Stimulated activated CD4-positive, alpha-beta T cell treated with anti-CD3 and anti-CD28 coated beads, TNF-alpha, amount 100 ng/mL, for 1 hour (primary cell): ENCODE measurements around the gene CDC45.
"Not testable (repeated sequence)": the region's sequence is repeated elsewhere in the genome, so short reads cannot be mapped to it uniquely, and the experiment has no call there.

ENCODE experiments used
- DNase-seq, 3 donors: peaks; one replicate each; pipeline ENCODE4 v3.0.0-alpha.2; 2020; ENCODE audit warnings: low read depth in 3 of 3, low spot score in 1 of 3

The CDC45 gene, protein sequence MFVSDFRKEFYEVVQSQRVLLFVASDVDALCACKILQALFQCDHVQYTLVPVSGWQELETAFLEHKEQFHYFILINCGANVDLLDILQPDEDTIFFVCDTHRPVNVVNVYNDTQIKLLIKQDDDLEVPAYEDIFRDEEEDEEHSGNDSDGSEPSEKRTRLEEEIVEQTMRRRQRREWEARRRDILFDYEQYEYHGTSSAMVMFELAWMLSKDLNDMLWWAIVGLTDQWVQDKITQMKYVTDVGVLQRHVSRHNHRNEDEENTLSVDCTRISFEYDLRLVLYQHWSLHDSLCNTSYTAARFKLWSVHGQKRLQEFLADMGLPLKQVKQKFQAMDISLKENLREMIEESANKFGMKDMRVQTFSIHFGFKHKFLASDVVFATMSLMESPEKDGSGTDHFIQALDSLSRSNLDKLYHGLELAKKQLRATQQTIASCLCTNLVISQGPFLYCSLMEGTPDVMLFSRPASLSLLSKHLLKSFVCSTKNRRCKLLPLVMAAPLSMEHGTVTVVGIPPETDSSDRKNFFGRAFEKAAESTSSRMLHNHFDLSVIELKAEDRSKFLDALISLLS

DNA sequence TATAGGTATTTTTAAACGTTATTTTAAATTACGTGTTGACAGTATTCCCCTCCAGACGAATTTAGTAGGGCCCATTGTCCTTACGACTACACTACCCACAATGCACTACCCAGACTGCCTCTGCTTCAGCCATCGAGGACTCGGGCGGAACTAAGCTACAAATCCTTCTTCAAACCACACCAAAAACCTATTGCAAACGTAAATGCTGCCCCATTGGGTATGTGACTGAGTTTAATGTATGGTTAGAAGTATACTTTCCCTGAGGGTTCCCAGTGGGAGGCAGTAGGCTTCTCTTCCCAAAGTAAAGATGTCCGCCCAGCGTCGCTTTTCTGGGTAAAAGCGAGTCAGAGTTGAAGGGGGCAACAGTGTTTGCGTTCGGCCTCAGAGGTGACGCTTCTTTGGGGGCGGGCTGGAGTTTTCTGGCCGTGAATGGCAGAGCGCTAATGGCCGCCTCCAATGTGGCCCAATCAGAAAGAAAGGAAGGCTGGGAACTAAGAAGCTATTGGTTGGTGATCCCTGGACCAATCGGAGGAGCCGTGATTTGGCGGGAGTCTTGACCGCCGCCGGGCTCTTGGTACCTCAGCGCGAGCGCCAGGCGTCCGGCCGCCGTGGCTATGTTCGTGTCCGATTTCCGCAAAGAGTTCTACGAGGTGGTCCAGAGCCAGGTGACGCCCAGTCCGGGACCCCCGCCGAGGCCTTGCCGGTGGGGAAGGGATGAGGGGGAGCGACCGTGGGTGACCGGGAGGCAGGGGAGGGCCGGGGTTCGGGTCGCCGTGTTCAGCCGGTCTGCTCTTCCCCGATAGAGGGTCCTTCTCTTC is at the start of gene CDC45:
TSS of gene CDC45 (plus strand) at position 566 of the 818 bp plus-strand sequence. CDS start at position 615, 49 bp downstream.
- peak; percentile 80 to 84 (median 82) for DNase-seq

DNA sequence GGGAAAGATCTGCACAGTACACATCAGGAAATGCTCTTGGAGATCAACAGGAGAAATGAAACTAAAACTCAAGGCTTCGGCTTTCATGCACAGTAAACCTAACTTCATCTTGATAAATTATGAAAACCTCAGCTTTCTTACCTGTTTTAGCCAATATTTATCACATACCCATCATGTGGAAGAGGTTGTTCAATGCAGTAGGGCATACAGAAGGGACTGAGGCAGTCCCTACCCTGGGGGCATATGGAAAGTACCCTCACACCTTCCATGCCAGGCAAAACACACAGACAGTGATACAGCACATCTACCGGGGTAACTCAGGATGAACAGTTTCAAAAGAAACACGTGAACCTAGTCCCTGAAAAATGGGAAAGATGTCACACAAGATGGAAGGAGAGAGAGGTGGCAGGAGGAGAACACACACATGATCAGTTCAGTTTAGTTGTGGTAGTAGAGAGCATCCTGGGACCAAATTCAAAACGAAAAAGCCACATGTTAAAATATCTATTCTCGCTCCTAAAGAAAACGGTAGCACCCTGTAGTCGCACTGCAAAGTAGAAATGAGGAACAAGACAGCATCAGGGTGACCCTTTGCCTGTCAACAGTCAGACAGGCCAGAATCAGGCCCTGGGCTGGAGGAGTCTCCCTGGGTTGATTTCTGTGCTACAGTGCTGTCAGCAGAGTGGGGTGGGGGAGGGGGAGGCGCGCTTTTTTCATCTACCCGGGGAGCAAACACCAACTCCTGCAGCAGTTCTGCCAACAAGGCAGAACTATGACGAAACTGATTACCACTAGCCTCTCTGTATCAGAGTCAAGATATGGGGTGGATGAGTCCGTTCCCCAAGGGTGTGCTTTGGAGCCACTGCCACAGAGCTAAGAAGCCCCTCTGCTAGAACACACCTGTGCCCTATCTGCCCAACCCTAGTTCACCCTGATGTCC is 49.5 kb upstream of the CDC45 start:
- no peak for DNase-seq

DNA sequence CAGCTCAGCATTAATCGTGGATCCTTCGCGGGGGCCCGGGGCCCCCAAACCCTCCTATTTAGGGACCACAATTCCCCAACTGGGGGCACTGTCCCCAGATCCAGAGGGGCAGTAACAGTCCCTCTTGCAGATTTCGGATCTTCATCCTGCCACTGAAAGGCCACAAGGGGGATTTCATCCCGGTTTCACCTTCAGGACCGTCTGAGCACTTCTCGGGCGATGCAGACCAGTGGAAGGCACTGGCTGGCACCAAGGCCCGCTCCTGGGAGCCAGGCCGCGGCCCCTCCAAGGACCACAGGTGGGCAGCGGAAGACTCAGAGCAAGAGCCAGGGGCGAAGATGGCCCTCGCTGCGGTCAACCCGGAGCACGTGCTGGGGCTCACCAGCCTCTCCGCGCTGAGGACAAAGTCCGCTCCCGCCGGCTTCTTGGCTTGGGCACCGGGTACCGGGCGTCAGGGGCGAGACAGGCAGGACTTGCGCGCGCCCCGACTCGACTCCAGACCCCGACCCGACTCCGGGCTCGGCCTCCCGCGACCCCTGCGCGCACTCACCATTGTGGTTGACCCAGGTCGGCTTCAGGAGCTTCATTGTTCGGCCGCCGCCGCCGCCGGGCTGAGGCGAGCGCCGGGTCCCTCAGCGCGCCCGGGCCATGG is 48.7 kb upstream of the CDC45 start:
- DNase-seq, result no peak

DNA sequence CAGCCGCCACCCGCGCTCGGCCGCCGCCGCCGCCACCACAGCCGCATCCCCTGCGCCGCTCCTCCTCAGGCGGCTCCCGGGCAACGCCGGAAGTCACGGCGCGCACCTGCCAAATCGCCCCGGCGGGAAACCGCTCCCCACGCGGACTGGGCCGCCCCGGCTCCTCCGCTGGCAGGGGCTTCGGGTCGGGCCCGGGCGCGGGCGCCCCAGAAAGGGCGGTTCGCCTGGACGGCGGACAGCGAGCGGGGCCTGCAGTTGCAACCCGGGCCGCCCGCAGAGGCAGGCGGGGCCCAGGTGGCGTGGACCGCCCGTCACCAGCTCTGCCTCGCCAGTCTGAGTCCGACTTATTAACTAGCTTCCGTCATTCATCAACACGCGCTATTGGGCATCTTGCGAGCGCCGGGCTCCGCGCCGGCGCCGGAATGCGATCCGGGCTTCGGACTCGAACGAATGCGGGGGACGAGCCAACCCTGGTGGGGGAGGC is 48.0 kb upstream of the CDC45 start, which contains the start of gene HIRA:
TSS of gene HIRA (minus strand) at position 85 of the 484 bp plus-strand sequence. CDS start 257 bp downstream, outside the sequence.
- DNase-seq, result peak; percentile 52 to 90 (median 66)

DNA sequence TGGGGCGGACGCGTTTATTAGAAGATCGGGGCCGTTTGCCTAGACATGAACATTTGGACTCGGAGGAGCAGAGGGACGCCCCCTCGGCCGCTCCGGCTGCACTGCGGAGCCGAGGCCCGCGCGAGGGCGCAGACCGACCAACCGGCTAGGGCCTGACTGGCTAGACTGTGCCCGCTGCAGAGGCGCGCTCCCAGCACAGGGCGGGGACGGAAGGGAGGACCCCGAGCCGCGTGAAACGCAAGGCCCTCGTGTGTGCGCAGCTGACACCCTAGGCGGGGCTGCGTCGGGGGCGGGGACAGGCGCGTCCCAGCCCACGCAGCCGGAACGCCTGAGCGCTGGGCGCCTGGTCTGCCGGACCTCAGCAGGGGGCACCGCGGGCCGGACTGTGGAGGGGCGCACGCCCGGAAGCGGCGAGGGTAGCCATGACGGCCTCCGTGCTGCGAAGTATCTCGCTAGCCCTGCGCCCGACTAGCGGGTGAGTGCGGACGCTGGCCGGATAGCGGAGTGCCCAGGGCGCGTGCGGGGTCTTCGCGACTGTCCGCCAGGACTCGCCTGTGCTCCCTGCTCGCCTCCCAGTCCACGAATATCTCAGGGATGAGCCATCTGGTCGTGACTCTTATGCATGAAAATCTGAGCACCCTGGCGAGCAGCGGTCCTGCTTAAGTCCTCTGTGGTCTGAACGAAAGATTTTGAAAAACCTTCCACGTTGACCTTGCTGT is 47.4 kb upstream of the CDC45 start, which contains the start of gene MRPL40:
TSS of gene MRPL40 (plus strand) at position 413 of the 719 bp plus-strand sequence. CDS start at position 423, 10 bp downstream.
- peak; percentile 67 to 85 (median 69) for DNase-seq

DNA sequence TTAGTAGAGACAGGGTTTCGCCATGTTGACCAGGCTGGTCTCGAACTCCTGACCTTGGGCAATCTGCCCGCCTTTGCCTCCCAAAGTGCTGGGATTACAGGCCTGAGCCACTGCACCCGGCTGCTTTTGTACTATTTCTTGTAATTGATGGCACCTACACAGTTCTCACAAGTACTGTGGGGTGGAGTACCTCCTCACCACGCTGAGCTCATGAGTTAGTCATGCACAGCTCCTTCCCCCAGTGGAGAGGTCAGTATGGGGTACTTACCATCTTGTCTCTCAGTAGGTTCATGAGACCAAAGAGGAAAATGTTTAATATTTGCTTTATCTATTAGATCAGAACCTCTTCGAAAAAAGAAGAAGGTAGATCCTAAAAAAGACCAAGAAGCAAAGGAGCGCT is 45.3 kb upstream of the CDC45 start:
- DNase-seq, result no peak

DNA sequence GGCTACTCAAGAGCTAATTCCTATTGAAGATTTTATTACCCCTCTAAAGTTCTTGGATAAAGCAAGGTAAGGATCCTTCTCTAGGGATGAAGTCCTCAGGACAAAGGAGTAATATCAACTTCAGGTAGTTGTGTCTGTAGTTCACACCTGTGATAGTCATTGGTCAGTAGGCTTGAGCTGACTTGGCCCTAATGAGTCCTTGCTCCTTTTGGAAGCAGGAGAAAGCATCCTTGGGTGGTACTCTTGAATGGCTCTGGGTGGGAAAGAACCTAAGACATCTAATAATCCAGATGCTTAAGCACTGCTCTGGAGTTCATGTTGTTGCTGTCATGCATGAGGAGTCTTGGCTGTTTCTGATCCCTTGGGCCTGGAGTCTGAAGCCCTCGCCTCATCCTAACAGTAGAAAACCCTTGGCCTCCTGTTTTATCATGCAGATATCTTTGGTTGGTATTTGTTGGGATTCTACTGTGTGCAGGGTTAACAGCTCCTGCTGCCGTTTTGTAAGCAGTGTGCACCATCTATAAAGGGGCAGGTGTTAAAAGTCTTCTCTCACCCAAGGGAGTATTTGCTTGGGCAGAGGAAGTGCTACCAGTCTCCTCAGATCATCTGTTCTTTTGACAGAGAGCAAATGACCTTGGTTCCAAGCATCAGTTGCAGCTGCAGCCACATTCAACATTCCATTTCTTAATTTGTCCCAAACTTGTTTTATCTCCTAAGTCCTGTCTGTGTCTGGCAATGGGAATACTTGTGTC is 44.7 kb upstream of the CDC45 start:
- DNase-seq, result no peak

DNA sequence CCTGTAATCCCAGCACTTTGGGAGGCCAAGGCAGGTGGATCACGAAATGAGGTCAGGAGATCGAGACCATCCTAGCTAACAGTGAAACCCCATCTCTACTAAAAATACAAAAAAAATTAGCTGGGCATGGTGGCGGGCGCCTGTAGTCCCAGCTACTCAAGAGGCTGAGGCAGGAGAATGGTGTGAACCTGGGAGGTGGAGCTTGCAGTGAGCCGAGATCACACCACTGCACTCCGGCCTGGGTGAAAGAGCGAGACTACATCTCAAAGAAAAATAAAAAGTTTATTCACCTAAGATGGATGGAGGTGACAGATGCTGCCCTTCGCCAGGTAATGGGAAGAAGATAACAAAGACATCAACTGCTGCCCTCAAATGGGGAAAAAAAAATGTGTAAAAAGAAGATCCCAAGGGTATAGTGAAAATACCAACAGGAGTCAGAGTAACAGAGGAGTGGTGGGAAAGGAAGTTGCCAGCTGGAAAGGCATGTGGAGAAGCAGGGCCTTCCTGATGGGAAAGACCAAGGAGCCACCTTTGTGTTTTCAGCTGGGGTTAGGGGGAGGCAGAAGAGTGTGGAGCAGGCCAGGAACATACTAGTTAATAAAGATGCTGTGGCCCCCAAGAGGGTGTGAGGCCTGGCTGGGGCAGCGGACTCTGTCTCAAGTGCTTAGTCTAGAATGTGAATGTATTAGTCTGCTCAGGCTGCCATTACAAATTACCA is 43.1 kb upstream of the CDC45 start:
- not testable (repeated sequence) for DNase-seq

DNA sequence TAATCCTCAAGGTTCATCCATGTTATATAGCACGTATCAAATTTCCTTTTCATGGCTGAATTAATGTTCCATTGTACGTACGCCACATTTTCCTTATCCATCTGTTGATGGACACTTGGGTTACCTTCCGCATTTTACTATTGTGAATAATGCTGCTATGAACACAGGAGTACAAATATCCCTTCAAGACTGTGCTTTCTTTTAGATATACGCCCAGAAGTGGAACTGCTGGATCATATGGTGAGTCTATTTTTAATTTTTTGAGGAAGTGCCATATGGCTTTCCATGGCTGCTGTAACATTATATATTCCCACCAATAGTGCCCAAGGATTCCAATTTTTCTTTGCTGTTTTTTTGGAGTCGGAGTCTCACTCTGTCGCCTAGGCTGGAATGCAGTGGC is 41.4 kb upstream of the CDC45 start:
- DNase-seq, result no peak

DNA sequence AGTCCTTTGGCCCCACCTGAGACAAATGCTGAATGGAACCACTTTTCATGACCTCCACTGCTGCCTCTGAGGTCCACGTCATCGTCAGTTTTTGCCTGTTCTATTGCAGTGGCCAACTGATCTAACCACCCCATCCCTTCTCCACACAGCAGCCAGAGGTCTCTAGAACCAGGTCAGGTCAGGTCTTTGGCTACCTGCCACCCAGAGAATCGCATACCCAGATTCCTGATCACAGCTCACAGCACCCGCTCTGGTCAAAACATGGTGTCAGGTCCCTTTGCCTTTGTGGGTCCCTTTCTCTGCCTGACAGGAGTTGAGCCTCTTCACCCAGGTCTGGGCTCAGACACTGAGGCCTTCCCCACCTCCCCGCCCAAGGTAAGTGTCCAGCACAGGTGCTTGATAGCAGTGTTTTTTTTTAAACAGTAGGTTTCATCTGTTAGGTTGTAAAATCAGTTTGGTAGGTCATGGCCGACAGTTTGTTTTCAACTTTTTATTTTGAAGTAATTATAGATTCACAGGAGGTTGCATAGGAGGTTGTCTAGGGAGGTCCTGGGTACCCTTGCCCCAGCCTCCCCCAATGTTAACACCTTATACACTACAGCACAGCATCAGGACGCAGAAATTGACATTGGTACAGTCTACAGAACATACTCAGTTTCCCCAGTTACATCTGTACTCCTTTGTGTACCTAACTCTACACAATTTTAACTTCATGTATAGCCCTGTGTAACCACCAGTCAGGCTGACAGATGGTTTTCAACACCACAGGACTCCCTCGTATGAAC is 39.1 kb upstream of the CDC45 start:
- no peak for DNase-seq

DNA sequence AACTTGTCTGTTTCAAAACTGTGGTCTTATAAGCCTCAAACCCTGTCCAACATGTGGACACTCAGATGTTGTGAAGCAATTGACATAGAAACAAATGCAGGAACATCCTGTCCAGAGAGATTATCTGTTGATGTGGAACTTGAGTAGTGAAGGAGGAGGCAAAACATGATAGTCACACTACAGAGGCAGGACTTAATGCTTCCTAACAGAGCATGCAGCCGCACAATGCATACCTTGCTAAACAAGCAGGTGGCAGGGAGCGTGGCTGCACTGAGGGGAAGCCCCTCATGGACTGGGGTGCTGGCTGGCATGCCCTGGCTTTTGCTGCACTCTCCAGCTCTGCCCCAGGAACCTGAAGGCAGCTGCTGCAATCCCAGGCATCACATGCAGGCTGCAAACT is 37.6 kb upstream of the CDC45 start:
- DNase-seq, result no peak

DNA sequence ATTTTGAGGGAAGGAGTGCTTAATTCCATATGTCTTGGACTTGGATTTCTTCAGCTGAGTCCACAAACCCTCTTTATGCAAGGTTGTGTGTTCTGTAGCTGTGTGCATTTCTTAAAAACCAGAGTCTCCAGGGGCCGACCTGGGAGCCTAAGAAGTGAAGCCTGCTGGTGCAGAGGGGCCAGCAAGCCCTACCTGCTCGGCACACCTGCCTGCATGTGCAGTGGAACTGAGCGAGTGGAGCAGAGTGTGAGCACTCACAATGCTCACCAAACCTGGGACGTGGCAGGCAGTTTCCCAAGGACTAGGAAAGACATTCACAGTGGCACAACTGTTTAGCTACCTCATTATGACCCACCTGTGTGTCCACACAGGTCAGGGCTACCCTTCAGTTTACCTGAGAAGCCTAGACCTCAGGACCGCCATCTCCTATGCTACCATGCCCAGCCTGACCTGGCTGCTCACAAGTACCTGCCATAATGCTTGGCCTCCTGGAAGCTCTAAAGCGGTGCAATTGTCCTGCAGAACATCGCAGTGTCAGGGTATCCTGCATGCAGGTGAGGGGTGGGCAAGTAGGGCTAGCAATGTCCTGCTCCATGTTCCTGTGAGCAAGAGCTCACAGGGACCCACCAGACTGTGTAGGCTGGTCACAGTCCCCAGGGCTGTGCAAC is 36.0 kb upstream of the CDC45 start:
- DNase-seq, result no peak

DNA sequence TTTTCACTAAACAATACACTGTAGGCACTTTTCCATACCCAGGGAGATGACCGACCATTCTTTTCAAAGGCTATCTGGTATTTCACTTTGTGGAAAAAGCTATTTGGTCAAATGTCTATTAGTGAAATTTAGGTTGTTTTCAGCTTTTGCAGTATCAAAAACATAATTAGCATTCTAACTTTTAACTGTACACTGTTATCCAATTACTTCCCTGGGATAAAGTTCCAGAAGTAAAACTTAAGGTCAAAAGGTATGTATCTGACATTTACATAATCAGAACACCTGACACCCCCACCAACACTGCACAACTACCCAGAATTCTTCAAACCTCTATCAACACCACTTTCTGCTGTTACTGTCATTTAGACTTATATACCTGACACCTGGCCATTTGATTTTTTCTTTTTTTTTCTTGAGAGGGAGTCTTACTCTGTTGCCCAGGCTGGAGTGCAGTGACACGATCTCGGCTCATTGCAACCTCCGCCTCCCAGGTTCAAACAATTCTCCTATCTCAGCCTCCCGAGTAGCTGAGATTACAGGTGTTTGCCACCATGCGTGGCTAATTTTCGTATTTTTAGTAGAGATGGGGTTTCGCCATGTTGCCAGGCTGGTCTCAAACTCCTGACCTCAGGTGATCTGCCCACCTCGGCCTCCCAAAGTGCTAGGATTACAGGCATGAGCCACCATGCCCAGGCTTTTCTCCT is 34.3 kb upstream of the CDC45 start:
- not testable (repeated sequence) for DNase-seq

DNA sequence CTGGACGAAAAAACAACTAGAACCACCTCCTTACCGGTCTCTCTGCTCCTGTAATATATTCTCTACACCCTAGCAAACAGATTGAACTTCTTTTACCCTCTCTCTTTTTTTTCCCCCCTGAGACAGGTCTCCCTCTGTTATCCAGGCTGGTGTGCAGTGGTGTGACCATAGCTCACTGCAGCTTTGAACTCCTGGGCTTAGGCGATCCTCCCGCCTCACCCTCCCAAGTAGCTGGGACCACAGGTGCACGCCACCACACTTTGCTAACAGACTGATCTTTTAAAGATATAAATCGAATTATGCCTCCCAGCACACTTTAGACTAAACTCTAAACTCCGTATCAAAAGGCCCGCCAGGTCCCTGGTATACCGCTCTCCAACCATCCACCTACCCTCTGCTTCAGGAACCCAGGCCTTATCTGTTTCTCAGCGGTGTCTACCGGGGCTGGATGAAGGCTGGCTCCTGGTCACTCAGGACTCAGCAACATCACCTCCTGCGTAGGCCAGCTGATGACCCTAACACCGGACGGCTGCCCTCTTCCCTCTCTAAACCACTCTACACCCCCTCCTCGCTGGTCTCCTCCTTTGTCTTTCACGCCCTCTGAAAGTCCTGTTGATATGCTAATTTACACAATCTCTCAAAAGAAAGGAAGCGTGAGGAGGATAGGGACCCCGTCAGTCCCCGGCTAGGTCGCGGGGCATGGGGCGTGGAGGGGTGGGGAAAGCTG is 33.0 kb upstream of the CDC45 start:
- no peak for DNase-seq
